T47D (cell line): ENCODE results near the gene RAB9A.
"Not testable (repeated sequence)": the region's sequence is repeated elsewhere in the genome, so short reads cannot be mapped to it uniquely, and the experiment has no call there.

Experiments used
- DNase-seq, 2 experiments: peaks; one replicate each; pipeline versions ENCODE4 v3.0.0 to v3.0.0-alpha.2; 2011 to 2012; ENCODE audit warnings: low read depth in 1 of 2, low spot score in 1 of 2
- JUND ChIP-seq: IDR thresholded peaks from 2 replicates; pipeline ENCODE4 v1.6.1; 2012; ENCODE audit warnings: low read depth
- in situ Hi-C: cut with HindIII; loops from 2 replicates; pipeline ENCODE4 v1.10.0; 2016; ENCODE audit warnings: low sequenced_read_pairs, low pct_unique_long_range_greater_than_20kb

The RAB9A gene, protein sequence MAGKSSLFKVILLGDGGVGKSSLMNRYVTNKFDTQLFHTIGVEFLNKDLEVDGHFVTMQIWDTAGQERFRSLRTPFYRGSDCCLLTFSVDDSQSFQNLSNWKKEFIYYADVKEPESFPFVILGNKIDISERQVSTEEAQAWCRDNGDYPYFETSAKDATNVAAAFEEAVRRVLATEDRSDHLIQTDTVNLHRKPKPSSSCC

DNA sequence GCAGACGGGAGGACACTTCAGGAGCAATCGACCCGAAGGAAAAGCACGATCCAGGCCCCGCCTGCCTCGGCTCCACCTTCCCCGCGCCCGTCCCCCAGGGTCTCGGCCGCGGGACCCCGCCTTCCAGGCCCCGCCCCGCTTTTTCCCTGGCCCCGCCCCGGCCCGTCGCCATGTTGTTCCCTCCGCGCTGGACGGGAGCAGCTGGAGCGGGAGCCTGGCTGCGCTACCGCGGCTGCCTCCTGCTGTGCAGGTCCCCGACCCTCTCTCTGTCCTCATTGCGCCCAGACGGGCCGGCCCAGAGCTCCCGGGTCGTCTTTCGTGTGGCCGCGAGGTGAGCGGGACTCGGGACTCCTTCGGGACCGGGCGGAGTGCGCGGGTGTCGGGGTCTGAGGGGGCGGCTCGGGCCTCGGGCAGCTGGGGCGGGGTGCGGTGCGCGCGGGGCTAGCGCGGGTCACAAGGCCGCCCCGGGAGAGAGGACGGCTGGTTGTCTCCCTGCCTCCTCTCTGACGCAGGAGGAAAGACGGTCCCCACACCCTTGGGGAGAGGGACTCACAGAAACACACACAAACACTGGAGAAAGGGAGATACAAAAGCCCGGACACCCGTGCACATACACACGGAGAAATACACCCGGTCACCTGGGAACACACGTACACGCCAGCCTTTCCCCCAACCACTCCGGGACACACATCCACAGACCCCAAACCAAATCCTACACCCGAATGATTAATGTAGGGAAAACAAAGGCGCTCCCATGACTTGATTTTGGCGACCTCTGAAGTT is at the start of gene RAB9A:
TSS of gene RAB9A (plus strand) at position 171 of the 783 bp plus-strand sequence. CDS start 19,619 bp downstream, outside the sequence.
- no peak for TF ChIP-seq JUND
- peak; percentile 72 to 86 for DNase-seq
- in situ Hi-C loops: no loop called here

DNA sequence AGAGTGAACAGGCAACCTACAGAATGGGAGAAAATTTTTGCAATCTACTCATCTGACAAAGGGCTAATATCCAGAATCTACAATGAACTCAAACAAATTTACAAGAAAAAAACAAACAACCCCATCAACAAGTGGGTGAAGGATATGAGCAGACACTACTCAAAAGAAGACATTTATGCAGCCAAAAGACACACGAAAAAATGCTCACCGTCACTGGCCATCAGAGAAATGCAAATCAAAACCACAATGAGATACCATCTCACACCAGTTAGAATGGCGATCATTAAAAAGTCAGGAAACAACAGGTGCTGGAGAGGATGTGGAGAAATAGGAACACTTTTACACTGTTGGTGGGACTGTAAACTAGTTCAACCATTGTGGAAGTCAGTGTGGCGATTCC is 47.2 kb upstream of the RAB9A start:
- in situ Hi-C loops, DNase-seq: not testable (repeated sequence)

DNA sequence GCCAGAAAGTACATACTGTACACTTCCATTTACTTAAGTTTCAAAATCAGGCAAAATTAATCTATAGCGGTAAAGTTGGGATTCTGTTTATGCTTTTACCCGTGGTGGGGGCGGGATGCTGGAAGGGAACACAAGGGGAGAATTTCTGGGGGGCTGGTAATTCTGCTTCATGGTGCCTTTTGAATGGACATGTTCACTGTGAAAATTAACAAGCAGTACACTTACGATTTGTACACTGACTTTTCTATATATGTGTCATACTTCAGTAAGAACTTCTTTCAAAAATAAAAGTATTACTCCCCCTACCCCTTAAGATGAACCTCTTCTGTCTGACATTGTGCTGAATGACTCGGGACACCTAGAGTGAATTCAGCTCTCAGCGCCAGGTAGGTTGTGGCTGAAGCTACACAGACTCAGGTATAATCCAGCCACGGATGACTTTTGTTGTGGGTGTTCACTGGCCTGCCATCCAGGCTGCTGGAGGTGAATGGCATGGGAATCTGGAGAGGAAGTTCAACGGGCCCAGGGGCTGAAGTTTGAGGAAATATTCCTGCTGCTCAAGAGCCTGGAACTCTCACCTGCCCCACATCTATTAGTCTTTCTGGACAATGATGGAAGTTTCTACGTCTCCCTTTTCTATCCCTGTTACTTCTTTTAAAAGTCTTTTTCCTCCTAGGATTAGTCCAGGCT is 43.3 kb upstream of the RAB9A start:
- no peak for TF ChIP-seq JUND
- in situ Hi-C loops: no loop called here
- no peak for DNase-seq

DNA sequence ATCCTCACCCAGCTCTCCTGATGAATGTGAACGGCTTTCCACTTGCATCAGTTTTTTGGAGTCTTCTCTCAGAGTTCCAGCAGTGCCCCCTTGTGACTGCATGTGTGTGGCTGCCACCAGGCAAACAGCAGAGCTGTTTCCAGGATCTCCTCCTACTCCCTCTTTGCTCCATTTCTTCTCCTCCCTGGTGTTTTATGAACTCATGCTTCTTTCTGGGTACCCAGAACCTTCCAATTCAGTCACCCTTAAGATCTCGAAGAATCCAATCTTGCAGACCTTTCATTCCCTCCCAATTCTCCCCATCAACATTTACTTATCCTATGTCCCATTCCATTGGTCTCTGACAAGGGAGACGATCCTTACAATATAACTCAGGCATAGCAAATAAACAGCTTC is 42.8 kb upstream of the RAB9A start:
- peak; percentile 15 to 81 for DNase-seq
- in situ Hi-C loops: no loop called here

DNA sequence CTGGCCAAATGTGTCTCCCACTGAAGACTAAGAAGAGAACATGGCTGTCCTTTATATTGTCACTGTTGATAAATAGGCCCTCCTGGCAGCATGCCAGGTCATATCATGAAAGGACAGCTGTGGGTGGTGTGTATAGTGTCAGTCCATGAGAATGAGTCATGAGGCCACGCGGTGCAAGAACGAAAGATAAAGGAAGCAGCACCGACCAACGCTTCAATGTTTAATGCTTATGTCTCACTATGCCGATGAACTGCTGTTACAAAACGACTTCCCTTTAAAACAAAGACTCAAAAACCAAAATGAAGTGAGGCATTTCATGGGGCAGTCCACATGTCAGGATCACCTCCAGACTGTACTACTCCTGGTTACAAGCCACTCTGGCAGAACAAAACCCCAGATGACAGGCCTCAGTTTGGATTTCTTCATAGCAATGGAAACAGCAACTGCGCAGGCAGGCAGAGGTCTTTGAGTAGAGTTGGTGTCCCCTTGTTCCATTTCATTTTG is 41.2 kb upstream of the RAB9A start:
- DNase-seq: no peak
- in situ Hi-C loops: no loop called here
- no peak for TF ChIP-seq JUND

More for the DNA sequence above, 42.8 kb upstream of the RAB9A start:
- TF ChIP-seq JUND: no peak

DNA sequence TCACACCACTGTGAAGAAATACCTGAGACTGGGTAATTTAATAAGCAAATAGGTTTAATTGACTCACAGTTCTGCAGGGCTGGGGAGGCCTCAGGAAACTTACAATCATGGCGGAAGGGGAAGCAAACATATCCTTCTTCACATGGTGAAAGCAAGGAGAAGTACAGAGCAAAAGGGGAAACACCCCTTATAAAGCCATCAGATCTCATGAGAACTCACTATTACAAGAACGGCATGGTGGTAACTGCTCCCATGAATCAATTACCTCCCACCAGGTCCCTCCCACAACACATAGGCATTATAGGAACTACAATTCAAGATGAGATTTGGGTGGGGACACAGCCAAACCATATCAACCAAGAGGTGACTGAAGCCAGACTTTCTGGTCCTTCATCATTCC is 40.6 kb upstream of the RAB9A start:
- in situ Hi-C loops, DNase-seq: not testable (repeated sequence)

DNA sequence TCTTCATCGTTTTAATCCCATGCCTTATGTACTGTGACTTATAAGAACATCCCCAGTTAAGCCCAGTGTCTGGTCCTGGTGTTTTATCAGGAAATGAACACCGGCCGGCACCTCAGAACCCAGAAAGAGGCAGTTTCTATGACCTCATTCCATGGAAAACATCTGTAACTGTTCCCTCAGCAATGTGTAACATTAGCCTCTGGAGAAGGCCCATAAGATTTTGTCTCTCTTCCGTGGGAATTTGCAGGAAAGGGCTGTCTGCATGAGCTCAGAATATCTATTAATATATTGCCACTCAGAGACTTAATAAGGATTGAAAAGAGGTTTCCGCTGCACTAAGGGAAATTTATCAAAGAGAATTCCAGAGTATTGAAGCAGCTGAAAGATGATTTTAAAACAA is 39.1 kb upstream of the RAB9A start:
- no peak for TF ChIP-seq JUND
- in situ Hi-C loops: no loop called here
- no peak for DNase-seq

DNA sequence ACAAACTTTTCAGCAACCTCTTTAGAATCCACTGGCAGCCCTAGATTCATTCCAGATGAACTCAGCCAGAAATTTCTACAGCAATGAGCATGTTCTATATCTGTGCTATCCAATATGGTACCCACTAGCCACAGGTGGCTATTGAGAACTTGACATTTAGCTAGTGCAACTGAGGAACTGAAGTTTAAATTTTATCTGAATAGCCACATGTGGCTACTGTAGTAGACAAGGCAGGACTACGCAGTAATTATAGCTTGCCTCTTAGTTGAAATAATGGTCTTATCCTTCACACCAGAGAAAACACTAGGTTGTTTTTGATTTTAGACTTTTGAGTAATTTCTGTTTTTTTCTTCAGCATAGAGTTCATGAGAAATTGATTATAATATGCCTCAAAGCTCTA is 38.6 kb upstream of the RAB9A start:
- TF ChIP-seq JUND: no peak
- DNase-seq: no peak
- in situ Hi-C loops: no loop called here

DNA sequence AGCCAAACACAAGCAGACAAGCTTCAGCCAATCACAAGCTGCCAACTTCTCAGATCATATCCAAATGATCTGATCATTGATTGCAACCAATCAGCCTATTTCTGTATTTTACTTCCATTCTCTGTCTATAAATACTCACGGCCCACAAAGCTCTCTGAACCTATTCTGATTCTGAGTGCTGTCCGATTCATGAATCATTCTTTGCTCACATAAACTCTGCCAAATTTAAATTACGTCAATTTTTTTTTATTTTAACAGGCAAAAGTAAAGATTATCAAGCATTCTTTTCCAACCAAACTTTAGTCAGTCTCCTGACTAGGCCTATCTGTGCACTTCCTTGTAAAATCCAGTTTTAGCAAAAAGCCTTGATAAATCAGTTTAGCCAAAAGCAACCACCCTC is 37.8 kb upstream of the RAB9A start:
- in situ Hi-C loops: no loop called here

DNA sequence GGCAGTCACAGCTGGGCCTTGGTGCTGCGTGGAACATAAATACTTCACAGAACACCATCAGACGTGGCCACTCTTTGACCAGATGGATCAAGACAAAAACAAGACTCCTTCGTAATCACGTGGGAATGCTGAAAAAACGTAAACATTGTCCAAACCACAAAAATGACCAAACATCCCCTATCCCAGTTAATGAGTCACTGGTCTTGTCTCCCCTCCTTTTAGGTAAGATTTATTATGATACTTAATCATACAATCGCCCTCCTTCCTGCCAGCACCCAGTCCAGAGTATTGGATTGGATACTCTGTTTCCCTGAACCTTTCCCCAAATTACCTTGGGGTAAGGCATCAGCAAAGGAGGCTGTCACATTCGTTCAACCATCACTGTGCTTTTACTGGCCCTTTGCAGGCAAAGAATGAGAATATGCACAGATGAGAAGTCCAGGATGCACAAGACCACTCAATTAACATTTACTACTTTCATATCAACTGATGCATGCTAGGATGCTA is 36.6 kb upstream of the RAB9A start:
- TF ChIP-seq JUND: no peak
- in situ Hi-C loops: no loop called here
- DNase-seq: peak in 1 of 2 experiments; percentile 35

More for the DNA sequence above, 37.8 kb upstream of the RAB9A start:
- TF ChIP-seq JUND: no peak
- no peak for DNase-seq

DNA sequence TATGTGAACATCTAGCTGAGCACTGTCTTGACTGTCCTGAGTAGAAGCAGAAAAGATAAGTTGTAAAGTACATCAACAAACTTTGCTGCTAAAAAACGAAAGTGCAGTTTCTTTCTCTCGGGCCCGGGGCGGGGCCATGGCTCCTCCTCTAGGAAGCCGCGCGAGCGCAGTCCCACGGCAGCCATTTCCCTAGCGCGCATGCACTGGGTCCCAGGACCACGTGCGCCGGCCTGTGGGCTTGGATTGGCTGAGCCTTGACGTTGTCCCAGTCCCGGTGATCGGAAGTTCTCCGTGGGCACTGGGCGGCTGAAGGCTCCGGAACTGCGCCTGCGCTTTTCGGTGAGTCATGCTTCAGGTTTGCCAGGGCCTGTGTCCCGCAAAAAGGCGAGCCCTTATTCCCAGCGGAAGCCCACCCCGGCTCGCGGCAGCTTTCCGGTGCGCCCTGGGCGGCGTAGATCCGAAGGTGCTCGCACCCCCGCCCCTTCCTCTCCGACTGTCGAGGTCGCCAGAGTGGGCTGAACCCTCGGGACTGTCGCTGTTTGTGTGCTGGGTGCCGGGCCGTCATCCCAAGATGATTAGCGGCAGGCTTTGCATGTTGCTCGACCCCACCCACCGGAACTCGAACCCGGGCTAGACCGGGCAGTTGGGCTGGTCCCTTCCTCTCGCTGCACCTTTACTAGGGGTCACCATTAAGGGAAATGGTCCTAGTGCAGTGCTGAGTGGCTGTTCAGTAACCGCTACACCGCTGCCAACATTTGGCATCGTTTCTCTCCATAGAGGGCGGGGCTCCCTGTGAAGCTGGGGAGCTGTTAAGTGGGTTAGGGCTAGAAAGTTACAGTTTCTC is 35.9 kb upstream of the RAB9A start, which contains the start of gene TCEANC:
TSS of gene TCEANC (plus strand) at position 292 of the 844 bp plus-strand sequence. CDS start 9,368 bp downstream, outside the sequence.
- no peak for TF ChIP-seq JUND
- DNase-seq: peak; percentile 87 to 97
- in situ Hi-C loops: no loop called here

DNA sequence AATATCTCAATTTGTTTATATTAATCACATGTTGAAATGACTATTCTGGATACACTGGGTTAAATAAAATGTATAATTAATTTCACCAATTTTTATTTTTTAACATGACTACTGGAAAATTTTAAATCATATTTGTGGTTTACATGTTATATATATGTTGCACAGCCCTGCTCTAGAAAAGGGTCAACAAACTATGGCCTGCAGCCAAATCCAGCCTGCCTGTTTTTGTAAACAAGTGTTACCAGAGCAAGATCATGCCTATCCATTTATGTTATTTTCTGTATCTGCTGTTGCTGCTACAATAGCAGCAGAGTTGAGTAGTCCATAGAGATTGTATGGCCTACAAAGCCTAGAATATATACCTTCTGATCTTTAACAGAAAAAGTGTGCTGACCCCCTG is 34.8 kb upstream of the RAB9A start:
- no peak for TF ChIP-seq JUND
- in situ Hi-C loops: no loop called here
- DNase-seq: no peak
